ENCODE measurements around the gene FLNC.

Gene FLNC

GRCh38 chr7:128845987-128846386 is 15.8 kb downstream of the FLNC start:
- Mint-ChIP-seq H3K27ac (no peak overlapping the region), H3K36me3 (no peaks in the 10 kb centered on the region), H3K9me3 (no peaks in the 10 kb centered on the region), H3K4me3 (no peak overlapping the region), H3K27me3 (no peaks in the 10 kb centered on the region), H3K4me1 (no peaks in the 10 kb centered on the region)

GRCh38 chr7:128846781-128847444 is 16.7 kb downstream of the FLNC start:
- Mint-ChIP-seq H3K36me3 (no peaks in the 10 kb centered on the region), H3K4me3 (no peak overlapping the region), H3K9me3 (no peaks in the 10 kb centered on the region), H3K4me1 (no peaks in the 10 kb centered on the region), H3K27ac (no peak overlapping the region), H3K27me3 (no peaks in the 10 kb centered on the region)

DNA sequence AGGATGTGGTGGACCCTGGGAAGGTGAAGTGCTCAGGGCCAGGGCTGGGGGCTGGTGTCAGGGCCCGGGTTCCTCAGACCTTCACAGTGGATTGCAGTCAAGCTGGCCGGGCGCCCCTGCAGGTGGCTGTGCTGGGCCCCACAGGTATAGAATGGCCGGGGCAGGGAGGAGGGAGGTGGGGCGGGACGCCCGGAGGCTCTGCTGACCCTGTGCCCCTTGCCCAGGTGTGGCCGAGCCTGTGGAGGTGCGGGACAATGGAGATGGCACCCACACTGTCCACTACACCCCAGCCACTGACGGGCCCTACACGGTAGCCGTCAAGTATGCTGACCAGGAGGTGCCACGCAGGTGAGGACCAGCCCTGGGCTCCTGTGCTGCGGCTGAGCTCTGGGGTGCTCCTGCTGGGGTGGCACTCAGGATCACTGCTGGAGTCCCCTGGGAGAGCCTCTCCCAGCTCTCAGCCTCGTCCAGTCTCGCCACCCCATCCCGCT is 17.6 kb downstream of the FLNC start:
- no peak overlapping the region for H3K4me3 Mint-ChIP-seq
- H3K27me3 Mint-ChIP-seq = no peaks in the 10 kb centered on the region
- H3K4me1 Mint-ChIP-seq = no peaks in the 10 kb centered on the region
- H3K36me3 Mint-ChIP-seq = no peaks in the 10 kb centered on the region
- H3K27ac Mint-ChIP-seq = no peak overlapping the region
- H3K9me3 Mint-ChIP-seq = no peaks in the 10 kb centered on the region

DNA sequence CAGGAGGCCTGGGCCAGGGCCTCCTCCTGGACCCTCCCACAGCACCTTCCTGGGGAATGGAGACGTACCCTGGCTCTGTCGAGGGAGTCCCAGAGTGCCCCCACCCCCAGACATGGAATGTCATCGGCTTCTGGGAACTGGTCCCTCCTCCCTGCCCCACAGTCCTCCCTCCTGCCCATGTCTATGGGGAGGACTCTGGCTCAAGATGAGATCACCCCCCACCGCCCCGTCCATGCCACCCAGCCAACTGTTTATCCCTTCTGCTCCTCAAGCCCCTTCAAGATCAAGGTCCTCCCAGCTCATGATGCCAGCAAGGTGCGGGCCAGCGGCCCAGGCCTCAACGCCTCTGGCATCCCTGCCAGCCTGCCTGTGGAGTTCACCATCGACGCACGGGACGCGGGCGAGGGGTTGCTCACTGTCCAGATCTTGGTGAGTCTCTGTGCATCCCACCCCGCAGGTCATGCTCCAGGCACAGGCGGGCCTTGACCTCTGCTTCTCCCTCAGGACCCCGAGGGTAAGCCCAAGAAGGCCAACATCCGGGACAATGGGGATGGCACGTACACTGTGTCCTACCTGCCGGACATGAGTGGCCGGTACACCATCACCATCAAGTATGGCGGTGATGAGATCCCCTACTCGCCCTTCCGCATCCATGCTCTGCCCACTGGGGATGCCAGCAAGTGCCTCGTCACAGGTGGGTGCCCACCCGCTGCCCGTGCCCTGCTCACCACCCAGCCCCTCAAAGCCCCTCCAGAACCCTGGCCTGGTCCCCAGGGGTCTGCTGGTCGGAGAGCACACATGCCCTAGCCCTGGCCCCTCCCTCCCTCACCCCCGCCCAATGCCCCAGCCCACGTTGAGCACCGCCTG is 18.3 kb downstream of the FLNC start:
- Mint-ChIP-seq H3K36me3 (no peaks in the 10 kb centered on the region), H3K27ac (no peak overlapping the region), H3K4me1 (no peaks in the 10 kb centered on the region), H3K4me3 (no peak overlapping the region), H3K27me3 (no peaks in the 10 kb centered on the region), H3K9me3 (no peaks in the 10 kb centered on the region)

DNA sequence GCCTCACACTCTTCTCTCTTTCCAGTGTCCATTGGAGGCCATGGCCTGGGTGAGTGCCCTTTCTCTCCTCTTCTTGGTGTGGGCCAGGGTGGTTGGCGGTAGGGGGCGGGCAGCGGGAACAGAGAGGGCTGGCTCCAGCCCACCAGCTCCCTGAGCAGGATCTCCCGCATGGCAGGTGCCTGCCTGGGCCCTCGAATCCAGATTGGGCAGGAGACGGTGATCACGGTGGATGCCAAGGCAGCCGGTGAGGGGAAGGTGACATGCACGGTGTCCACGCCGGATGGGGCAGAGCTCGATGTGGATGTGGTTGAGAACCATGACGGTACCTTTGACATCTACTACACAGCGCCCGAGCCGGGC is 18.9 kb downstream of the FLNC start:
- Mint-ChIP-seq H3K4me3 (no peak overlapping the region), H3K27me3 (no peaks in the 10 kb centered on the region), H3K27ac (no peak overlapping the region), H3K36me3 (no peaks in the 10 kb centered on the region), H3K9me3 (no peaks in the 10 kb centered on the region), H3K4me1 (no peaks in the 10 kb centered on the region)

GRCh38 chr7:128849804-128850490 is 19.7 kb downstream of the FLNC start:
- Mint-ChIP-seq H3K4me1 (no peaks in the 10 kb centered on the region), H3K4me3 (no peak overlapping the region), H3K36me3 (no peaks in the 10 kb centered on the region), H3K27ac (no peak overlapping the region), H3K27me3 (no peaks in the 10 kb centered on the region), H3K9me3 (no peaks in the 10 kb centered on the region)

GRCh38 chr7:128852537-128853254 is 22.5 kb downstream of the FLNC start:
- Mint-ChIP-seq H3K36me3 (no peaks in the 10 kb centered on the region), H3K27me3 (no peaks in the 10 kb centered on the region), H3K27ac (no peak overlapping the region), H3K4me3 (no peak overlapping the region), H3K4me1 (no peaks in the 10 kb centered on the region), H3K9me3 (no peaks in the 10 kb centered on the region)

- H3K27me3 Mint-ChIP-seq = no peaks in the 10 kb centered on the region
- H3K4me3 Mint-ChIP-seq = no peak overlapping the region
- no peaks in the 10 kb centered on the region for H3K4me1 Mint-ChIP-seq
- H3K9me3 Mint-ChIP-seq = no peaks in the 10 kb centered on the region
- H3K36me3 Mint-ChIP-seq = no peaks in the 10 kb centered on the region
- H3K27ac Mint-ChIP-seq = no peak overlapping the region
Observed at GRCh38 chr7:128853799-128854198, 23.6 kb downstream of the FLNC start.

DNA sequence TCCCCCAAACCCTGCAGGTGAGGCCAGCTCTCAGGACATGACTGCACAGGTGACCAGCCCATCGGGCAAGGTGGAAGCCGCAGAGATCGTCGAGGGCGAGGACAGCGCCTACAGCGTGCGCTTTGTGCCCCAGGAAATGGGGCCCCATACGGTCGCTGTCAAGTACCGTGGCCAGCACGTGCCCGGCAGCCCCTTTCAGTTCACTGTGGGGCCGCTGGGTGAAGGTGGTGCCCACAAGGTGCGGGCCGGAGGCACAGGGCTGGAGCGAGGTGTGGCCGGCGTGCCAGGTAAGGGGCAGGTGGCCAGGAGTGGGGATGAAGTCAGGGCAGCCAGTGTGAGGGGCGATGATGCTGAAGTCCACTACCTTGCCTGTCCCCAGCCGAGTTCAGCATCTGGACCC is 24.2 kb downstream of the FLNC start:
- no peaks in the 10 kb centered on the region for H3K27me3 Mint-ChIP-seq
- no peaks in the 10 kb centered on the region for H3K4me1 Mint-ChIP-seq
- H3K27ac Mint-ChIP-seq = no peak overlapping the region
- H3K36me3 Mint-ChIP-seq = no peaks in the 10 kb centered on the region
- no peaks in the 10 kb centered on the region for H3K9me3 Mint-ChIP-seq
- H3K4me3 Mint-ChIP-seq = no peak overlapping the region

DNA sequence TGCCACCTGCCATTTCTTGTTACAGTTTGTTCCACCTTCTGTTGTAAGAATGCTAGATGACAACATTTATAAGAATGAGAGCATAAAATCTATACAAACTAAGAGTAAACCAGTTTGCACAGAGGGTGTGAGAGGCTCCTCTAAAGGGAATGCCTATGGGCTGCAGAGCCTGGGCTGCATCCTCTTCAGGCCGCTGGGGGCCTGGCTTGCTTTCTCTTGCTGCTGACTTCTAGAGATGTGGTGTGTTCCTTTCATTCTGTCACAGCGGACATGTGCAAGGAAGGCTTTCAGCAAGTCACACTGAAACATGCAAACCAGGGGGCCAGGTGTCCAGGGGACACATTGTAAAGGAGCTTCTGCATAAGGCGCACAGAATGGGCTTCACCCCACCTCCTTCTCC is 25.4 kb downstream of the FLNC start:
- H3K27ac Mint-ChIP-seq = no peak overlapping the region

GRCh38 chr7:128856001-128856718 is 26.0 kb downstream of the FLNC start:
- no peaks in the 10 kb centered on the region for H3K36me3 Mint-ChIP-seq
- no peaks in the 10 kb centered on the region for H3K9me3 Mint-ChIP-seq
- H3K4me3 Mint-ChIP-seq = no peak overlapping the region
- no peaks in the 10 kb centered on the region for H3K27me3 Mint-ChIP-seq
- H3K27ac Mint-ChIP-seq = no peak overlapping the region
- H3K4me1 Mint-ChIP-seq = no peaks in the 10 kb centered on the region

More for the DNA sequence above, 25.4 kb downstream of the FLNC start:
- H3K4me1 Mint-ChIP-seq = no peaks in the 10 kb centered on the region
- no peak overlapping the region for H3K4me3 Mint-ChIP-seq
- no peaks in the 10 kb centered on the region for H3K36me3 Mint-ChIP-seq
- no peaks in the 10 kb centered on the region for H3K27me3 Mint-ChIP-seq
- H3K9me3 Mint-ChIP-seq = no peaks in the 10 kb centered on the region

DNA sequence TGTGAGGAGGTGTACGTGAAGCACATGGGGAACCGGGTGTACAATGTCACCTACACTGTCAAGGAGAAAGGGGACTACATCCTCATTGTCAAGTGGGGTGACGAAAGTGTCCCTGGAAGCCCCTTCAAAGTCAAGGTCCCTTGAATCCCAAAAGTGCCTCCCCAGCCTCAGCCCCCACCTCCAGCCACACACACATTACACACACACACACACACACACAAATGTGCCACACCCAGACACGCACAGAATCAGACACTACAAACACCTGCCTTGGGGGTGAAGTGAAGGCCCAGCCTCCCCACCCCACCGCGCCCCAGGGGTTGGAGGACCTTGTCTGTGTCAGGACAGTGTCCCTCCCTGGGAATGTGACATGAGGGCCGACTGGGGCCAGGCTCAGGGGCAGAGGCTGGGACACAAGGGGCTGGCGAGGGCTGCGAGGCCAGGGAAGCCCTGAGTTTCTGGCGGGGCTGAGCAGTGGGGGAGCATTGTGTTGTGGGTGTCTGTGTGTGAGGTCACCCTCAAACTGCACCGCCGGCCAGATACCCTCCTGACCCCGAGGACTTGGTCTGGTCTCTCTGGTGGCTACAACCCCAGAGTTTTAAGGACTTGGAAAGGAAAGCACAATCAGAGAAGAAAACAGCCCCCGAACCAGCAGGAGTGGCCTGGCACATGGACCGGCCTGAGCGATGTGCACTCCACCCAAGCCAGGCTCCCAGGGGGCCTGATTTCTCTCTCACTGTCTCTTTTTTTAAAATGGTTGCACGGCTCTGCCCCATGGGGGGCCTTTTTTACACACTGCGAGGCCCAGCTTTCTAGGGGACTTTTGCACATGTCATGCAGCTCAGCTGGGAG is 28.4 kb downstream of the FLNC start:
- no peaks in the 10 kb centered on the region for H3K27me3 Mint-ChIP-seq

DNA sequence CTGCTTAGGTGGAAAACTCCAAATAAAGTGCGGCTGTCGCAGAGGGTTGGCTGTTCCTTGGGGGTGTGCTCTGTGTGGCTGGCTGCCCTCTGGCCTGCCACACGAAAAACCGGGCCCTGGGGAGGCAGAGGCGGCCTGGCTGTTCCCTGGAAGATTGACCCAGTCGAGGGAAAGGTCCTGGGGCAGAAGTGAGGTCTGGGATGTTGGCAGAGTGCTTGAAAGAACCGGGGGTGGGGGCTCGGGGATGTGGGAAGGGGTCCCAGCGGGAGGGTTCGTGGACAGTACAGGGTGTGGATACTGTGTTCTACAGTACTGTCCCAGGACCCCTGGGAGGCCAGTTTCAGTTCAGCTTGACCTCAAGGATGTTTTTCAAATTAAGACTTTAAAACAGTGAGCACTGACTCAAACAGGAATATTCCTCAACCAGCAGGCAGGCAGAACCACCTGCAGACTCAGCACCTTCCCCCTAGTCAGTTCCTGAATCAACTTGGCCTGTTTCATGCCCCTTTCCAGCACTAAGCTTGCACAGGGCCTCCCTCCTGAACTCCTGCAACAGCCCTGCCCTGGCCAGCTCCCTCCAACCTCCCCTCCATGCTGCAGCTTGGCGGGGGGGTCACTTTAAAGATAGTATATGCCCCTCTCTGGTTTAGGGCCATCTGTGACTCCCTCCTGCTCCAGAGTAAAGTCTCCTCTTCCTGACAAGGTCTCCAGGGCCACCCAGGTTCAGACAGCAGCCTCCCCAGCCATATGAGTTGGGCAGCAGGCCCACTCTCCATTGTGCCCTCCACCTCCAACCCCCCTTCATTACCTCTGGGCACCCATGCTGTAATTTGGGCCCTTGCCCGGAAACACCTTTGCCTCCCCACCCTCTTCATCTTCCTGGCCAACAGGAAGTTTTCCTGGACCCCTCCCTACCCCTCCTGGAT is 29.3 kb downstream of the FLNC start:
- peaks cover 16% of the 10 kb centered on the region for H3K4me1 Mint-ChIP-seq
- H3K36me3 Mint-ChIP-seq = peaks cover 1% of the 10 kb centered on the region

More for the DNA sequence above, 28.4 kb downstream of the FLNC start:
- no peaks in the 10 kb centered on the region for H3K9me3 Mint-ChIP-seq
- peaks cover 1% of the 10 kb centered on the region for H3K36me3 Mint-ChIP-seq
- H3K4me1 Mint-ChIP-seq = peaks cover 10% of the 10 kb centered on the region
- H3K4me3 Mint-ChIP-seq = no peak overlapping the region
- no peak overlapping the region for H3K27ac Mint-ChIP-seq

More for the DNA sequence above, 29.3 kb downstream of the FLNC start:
- Mint-ChIP-seq H3K9me3 (no peaks in the 10 kb centered on the region), H3K27ac (no peak overlapping the region), H3K4me3 (no peak overlapping the region), H3K27me3 (no peaks in the 10 kb centered on the region)
